NB4 (cell line): ENCODE measurements around the gene TMEM170B.

ENCODE experiments used
- MYC ChIP-seq: IDR thresholded peaks from 2 replicates; pipeline ENCODE4 v1.6.1; 2011; ENCODE audit warnings: low read depth, low read length
- POLR2A ChIP-seq: IDR thresholded peaks from 2 replicates; pipeline ENCODE4 v1.6.1; 2011; ENCODE audit warnings: mild to moderate bottlenecking; ENCODE audit not compliant: insufficient read length; ENCODE audit errors: extremely low read depth

GRCh38 chr6:11600251-11600650 is 62.7 kb downstream of the TMEM170B start:
- TF ChIP-seq MYC (no peak), POLR2A (no peak)
